MM.1S (cell line): ENCODE data around the gene OR11L1.

Source experiments
- CTCF ChIP-seq: fragments of 300-600 bp; sonication (generic); IDR thresholded peaks from 2 replicates; pipeline ENCODE4 v1.5.1; 2016; ENCODE audit warnings: antibody characterized with exemption, low read length, mixed read lengths
- EZH2 ChIP-seq: fragments of 300-600 bp; sonication (generic); optimal IDR thresholded peaks from 2 replicates; pipeline ENCODE3; 2017; ENCODE audit warnings: low read depth, mild to moderate bottlenecking, antibody characterized with exemption, low read length, mixed read lengths

GRCh38 chr1:247840818-247841217 lies 878 bp downstream of the OR11L1 start:
- TF ChIP-seq CTCF (no peak), EZH2 (no peak)
